HG03064 (cell line): ENCODE results near the gene PVALEF.

ENCODE experiments used
- ATAC-seq: cut with Tn5 transposase; IDR thresholded peaks from one replicate; pipeline ENCODE4 v1.9.1; 2021; ENCODE audit warnings: low read depth; ENCODE audit not compliant: unreplicated experiment

Gene PVALEF

GRCh38 chr17:81179861-81180260 is 14.6 kb downstream of the PVALEF start:
- ATAC-seq, result no peak

GRCh38 chr17:81180836-81181810 is 15.8 kb downstream of the PVALEF start:
- no peak for ATAC-seq

- no peak for ATAC-seq
Measured at GRCh38 chr17:81181811-81182185, 16.5 kb downstream of the PVALEF start.

- no peak for ATAC-seq
Measured at GRCh38 chr17:81182596-81182995, 17.3 kb downstream of the PVALEF start.

GRCh38 chr17:81183316-81183715 is 18.0 kb downstream of the PVALEF start:
- ATAC-seq, result no peak

- ATAC-seq, result no peak
Measured at GRCh38 chr17:81183807-81184206, 18.5 kb downstream of the PVALEF start.

GRCh38 chr17:81184555-81184954 is 19.2 kb downstream of the PVALEF start:
- no peak for ATAC-seq

GRCh38 chr17:81186203-81186602 is 20.9 kb downstream of the PVALEF start:
- no peak for ATAC-seq

- no peak for ATAC-seq
Measured at GRCh38 chr17:81187120-81187519, 21.8 kb downstream of the PVALEF start.

- ATAC-seq, result no peak
Measured at GRCh38 chr17:81187586-81188490, 22.5 kb downstream of the PVALEF start.

- no peak for ATAC-seq
Measured at GRCh38 chr17:81188491-81188840, 23.2 kb downstream of the PVALEF start.

- ATAC-seq, result no peak
Measured at GRCh38 chr17:81189016-81189415, 23.7 kb downstream of the PVALEF start.

- ATAC-seq, result no peak
Measured at GRCh38 chr17:81189670-81190530, 24.6 kb downstream of the PVALEF start.

- ATAC-seq, result no peak
Measured at GRCh38 chr17:81190591-81190990, 25.3 kb downstream of the PVALEF start.

GRCh38 chr17:81191116-81191515 is 25.8 kb downstream of the PVALEF start:
- no peak for ATAC-seq

- ATAC-seq, result no peak
Measured at GRCh38 chr17:81191646-81192045, 26.3 kb downstream of the PVALEF start.

GRCh38 chr17:81192386-81193050 is 27.2 kb downstream of the PVALEF start:
- ATAC-seq, result no peak

GRCh38 chr17:81193051-81193410 is 27.7 kb downstream of the PVALEF start:
- ATAC-seq, result no peak

- no peak for ATAC-seq
Measured at GRCh38 chr17:81193470-81194224, 28.3 kb downstream of the PVALEF start.
